Uterus (tissue), 4 donors: Measurements from ENCODE around the gene ZP4. TPM values are rescaled to one million over a fixed set of nuclear protein-coding genes. Genes with fewer than 3 reads are reported as not detected.

Source experiments
- DNase-seq, 2 donors: peaks; one replicate each; pipeline ENCODE4 v3.0.0-alpha.2; 2019 to 2020
- H3K27ac ChIP-seq, 2 donors: fragments of 200-600 bp; sonication (generic); 1 replicate in 1 of 2; 2 replicates in 1 of 2; pipeline ENCODE4 v1.5.1; 2016 to 2018
- H3K27me3 ChIP-seq, 2 donors: fragments of 200-600 bp; sonication (generic); one replicate each; pipeline ENCODE4 v1.5.1; 2018 to 2019; ENCODE audit warnings: control low read depth in 1 of 2
- H3K36me3 ChIP-seq, 2 donors: fragments of 200-600 bp; sonication (generic); one replicate each; pipeline ENCODE4 v1.5.1; 2019; ENCODE audit warnings: control low read depth in 1 of 2
- H3K4me1 ChIP-seq, 2 donors: fragments of 200-600 bp; sonication (generic); one replicate each; pipeline ENCODE4 v1.5.1; 2018 to 2019; ENCODE audit warnings: control low read depth in 1 of 2
- H3K4me3 ChIP-seq, 2 donors: fragments of 200-600 bp; sonication (generic); 1 replicate in 1 of 2; 2 replicates in 1 of 2; pipeline ENCODE4 v1.5.1; 2018 to 2019; ENCODE audit warnings: mild to moderate bottlenecking in 1 of 2
- H3K9me3 ChIP-seq, 2 donors: fragments of 200-600 bp; sonication (generic); one replicate each; pipeline ENCODE4 v1.5.1; 2019; ENCODE audit warnings: control low read depth in 1 of 2
- CTCF ChIP-seq, 4 experiments: fragments of 200-600 bp in 2 of 4; fragments of 450-650 bp in 2 of 4; sonication (generic) in 2 of 4; IDR thresholded peaks; one replicate each; pipeline ENCODE4 v1.5.1; 2016 to 2019; ENCODE audit warnings: antibody characterized with exemption in 4 of 4, mild to moderate bottlenecking in 2 of 4, moderate library complexity in 1 of 4
- POLR2A ChIP-seq, 2 donors: fragments of 450-650 bp; IDR thresholded peaks; one replicate each; pipeline ENCODE4 v1.6.1; 2016; ENCODE audit warnings: antibody characterized with exemption in 2 of 2, mild to moderate bottlenecking in 1 of 2, moderate library complexity in 1 of 2
- intact Hi-C: fragments of 100-400 bp; cut with DNase I; formaldehyde crosslinking; loops from one replicate; pipeline ENCODE4 v1.15.1; 2023; ENCODE audit warnings: low total_unique reads
- total RNA-seq, 4 donors: library from RNA; depleted of rRNA in 3 of 4; stranded (reverse); fragments of >200 nt in 3 of 4; gene quantifications; one replicate each; pipeline versions ENCODE4 v1.1.0 to v1.2.4, GENCODE V29; 2014 to 2023
- donor health status: DM: yes; HTN: yes; CAD: no.

The ZP4 gene
- total RNA-seq, 4 donors from 2014 or later = not detected

- DNase-seq = no peak
- no peaks in the 10 kb centered on the region for H3K27me3 ChIP-seq
- TF ChIP-seq CTCF (IDR thresholded peaks at IDR 0.05) = no peak
- TF ChIP-seq POLR2A (IDR thresholded peaks at IDR 0.05) = no peak
- intact Hi-C loops = no loop called here
- no peak overlapping the region for H3K27ac ChIP-seq
- H3K4me1 ChIP-seq = no peaks in the 10 kb centered on the region
- no peaks in the 10 kb centered on the region for H3K9me3 ChIP-seq
- no peak overlapping the region for H3K4me3 ChIP-seq
- no peaks in the 10 kb centered on the region for H3K36me3 ChIP-seq
These were observed 36.5 kb upstream of the ZP4 start for GRCh38 chr1:237927198-237927597.

GRCh38 chr1:237921306-237921705 lies 30.6 kb upstream of the ZP4 start:
- Histone ChIP-seq H3K36me3 (no peaks in the 10 kb centered on the region), H3K27me3 (no peaks in the 10 kb centered on the region), H3K4me3 (no peak overlapping the region), H3K4me1 (no peaks in the 10 kb centered on the region), H3K9me3 (no peaks in the 10 kb centered on the region), H3K27ac (no peak overlapping the region)
- no peak for DNase-seq
- intact Hi-C loops = no loop called here
- no peak for TF ChIP-seq CTCF (IDR thresholded peaks at IDR 0.05)
- TF ChIP-seq POLR2A (IDR thresholded peaks at IDR 0.05) = no peak

GRCh38 chr1:237913345-237913744 lies 22.6 kb upstream of the ZP4 start:
- no peak overlapping the region for H3K4me3 ChIP-seq
- no peaks in the 10 kb centered on the region for H3K4me1 ChIP-seq
- no peak for DNase-seq
- intact Hi-C loops = no loop called here
- no peaks in the 10 kb centered on the region for H3K36me3 ChIP-seq
- TF ChIP-seq CTCF (IDR thresholded peaks at IDR 0.05) (no peak), POLR2A (IDR thresholded peaks at IDR 0.05) (no peak)
- no peaks in the 10 kb centered on the region for H3K9me3 ChIP-seq
- H3K27ac ChIP-seq = no peak overlapping the region
- no peaks in the 10 kb centered on the region for H3K27me3 ChIP-seq

GRCh38 chr1:237911911-237912310 lies 21.2 kb upstream of the ZP4 start:
- DNase-seq = no peak
- H3K4me1 ChIP-seq = no peaks in the 10 kb centered on the region
- H3K9me3 ChIP-seq = no peaks in the 10 kb centered on the region
- H3K36me3 ChIP-seq = no peaks in the 10 kb centered on the region
- H3K4me3 ChIP-seq = no peak overlapping the region
- no peak overlapping the region for H3K27ac ChIP-seq
- intact Hi-C loops = no loop called here
- no peaks in the 10 kb centered on the region for H3K27me3 ChIP-seq
- TF ChIP-seq POLR2A (IDR thresholded peaks at IDR 0.05) (no peak), CTCF (IDR thresholded peaks at IDR 0.05) (no peak)

GRCh38 chr1:237910834-237911233 lies 20.1 kb upstream of the ZP4 start:
- no peak for DNase-seq
- no peak overlapping the region for H3K4me3 ChIP-seq
- H3K27me3 ChIP-seq = no peaks in the 10 kb centered on the region
- no peaks in the 10 kb centered on the region for H3K36me3 ChIP-seq
- intact Hi-C loops = no loop called here
- no peak overlapping the region for H3K27ac ChIP-seq
- H3K4me1 ChIP-seq = no peaks in the 10 kb centered on the region
- no peaks in the 10 kb centered on the region for H3K9me3 ChIP-seq
- no peak for TF ChIP-seq CTCF (IDR thresholded peaks at IDR 0.05)
- no peak for TF ChIP-seq POLR2A (IDR thresholded peaks at IDR 0.05)
